ENCODE measurements around the gene KLHL3. TPM values are rescaled to one million over a fixed set of nuclear protein-coding genes. Genes with fewer than 3 reads are reported as not detected.

The KLHL3 gene
- total RNA-seq, 1 donor from 2014 or later, result 7.5 TPM

DNA sequence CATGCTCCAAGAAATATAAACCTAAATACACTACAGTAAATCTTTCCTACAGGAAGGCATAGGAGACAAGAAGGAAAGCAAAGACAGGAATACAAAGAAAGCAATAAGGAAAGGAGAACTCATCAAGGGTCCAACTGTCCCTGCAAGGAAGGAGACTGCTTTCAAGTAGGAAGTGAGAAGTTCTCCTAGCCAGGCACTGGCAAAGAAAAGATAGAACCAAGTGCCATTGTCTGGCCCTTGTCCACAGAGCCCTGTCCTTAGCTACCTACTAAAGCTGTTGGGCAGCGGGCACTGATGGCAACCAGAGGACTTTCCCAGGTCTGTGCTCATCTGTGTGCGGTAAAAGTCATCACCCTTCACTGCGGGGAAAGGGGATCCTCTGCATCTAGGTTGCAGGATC, 108.2 kb downstream of the KLHL3 start:
- intact Hi-C loops (cut with DNase I), result loop anchor here (10.0 kb wide), 5 partner anchors 207 to 707 kb away; partner anchors contain the start of genes CDC25C, FAM53C and NME5
- DNase-seq (ENCODE audit: low spot score in 2 of 2), result no peak
- TF ChIP-seq, protein P1, sequence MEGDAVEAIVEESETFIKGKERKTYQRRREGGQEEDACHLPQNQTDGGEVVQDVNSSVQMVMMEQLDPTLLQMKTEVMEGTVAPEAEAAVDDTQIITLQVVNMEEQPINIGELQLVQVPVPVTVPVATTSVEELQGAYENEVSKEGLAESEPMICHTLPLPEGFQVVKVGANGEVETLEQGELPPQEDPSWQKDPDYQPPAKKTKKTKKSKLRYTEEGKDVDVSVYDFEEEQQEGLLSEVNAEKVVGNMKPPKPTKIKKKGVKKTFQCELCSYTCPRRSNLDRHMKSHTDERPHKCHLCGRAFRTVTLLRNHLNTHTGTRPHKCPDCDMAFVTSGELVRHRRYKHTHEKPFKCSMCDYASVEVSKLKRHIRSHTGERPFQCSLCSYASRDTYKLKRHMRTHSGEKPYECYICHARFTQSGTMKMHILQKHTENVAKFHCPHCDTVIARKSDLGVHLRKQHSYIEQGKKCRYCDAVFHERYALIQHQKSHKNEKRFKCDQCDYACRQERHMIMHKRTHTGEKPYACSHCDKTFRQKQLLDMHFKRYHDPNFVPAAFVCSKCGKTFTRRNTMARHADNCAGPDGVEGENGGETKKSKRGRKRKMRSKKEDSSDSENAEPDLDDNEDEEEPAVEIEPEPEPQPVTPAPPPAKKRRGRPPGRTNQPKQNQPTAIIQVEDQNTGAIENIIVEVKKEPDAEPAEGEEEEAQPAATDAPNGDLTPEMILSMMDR (IDR thresholded peaks at IDR 0.05), result no peak

DNA sequence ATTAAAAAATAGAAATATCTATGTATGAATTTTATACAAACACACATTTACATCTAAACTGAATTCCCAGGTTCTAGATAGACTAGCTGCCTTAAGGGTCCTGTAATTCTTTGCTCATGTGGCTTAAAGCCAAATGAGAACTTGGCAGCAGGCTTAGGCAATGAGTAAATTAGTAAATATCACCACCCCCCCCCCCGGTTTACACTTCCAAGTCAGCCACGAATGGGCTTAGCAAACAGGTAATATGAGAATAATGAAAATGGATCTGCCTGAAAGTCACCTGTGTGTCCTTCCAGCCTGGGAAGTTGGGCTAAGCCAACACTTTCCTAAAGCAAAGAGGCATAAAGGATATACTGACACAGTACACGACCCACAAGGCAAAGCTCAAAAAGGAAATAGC, 108.6 kb downstream of the KLHL3 start:
- intact Hi-C loops (cut with DNase I), result loop anchor here (10.0 kb wide), 5 partner anchors 208 to 708 kb away; partner anchors contain the start of genes CDC25C, FAM53C and NME5
- no peak for DNase-seq (ENCODE audit: low spot score in 2 of 2)

More for the DNA sequence above, 108.2 kb downstream of the KLHL3 start:
- Histone ChIP-seq H3K27ac (no peak overlapping the region), H3K36me3 (no peaks in the 10 kb centered on the region), H3K9me3 (no peaks in the 10 kb centered on the region), H3K4me1 (peaks cover 7 to 28% of the 10 kb centered on the region in 2 donors), H3K27me3 (no peaks in the 10 kb centered on the region), H3K4me3 (no peak overlapping the region)

DNA sequence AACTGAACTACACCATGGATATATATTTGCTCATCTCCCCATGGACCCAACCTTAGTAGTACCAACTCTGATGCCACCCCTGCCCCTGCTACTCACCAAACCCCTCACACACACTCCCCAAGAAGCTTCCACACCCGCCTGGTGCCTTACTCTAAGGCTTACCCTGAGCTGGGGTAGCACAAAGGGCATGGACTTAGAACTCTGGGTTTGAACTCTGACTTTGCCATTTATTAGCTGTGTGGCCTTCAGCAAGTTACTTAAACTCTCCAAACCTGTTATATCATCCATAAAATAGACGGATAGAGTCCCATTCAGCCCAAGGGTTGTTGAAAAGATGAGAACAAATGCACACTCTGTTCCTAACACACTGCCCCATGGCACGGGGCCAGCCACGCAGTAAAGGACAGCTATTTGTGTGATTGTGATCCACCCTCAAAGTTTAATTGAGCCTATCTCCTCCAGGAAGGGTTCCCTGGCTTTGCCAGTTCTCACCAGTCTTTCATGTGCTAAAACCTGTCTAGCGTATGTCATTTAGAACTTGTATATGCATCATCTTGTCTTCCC, 111.0 kb downstream of the KLHL3 start:
- peaks cover 11 to 34% of the 10 kb centered on the region in 2 donors for H3K4me1 ChIP-seq
- H3K27me3 ChIP-seq, result no peaks in the 10 kb centered on the region
- H3K27ac ChIP-seq, result peak overlapping the region; percentile 4 to 24
- intact Hi-C loops (cut with DNase I), result loop anchor here (5.0 to 10.0 kb wide), 6 partner anchors 127 to 710 kb away; partner anchors contain the start of genes CDC25C, FAM53C, HNRNPA0 and NME5
- no peaks in the 10 kb centered on the region for H3K9me3 ChIP-seq
- H3K36me3 ChIP-seq, result no peaks in the 10 kb centered on the region
- DNase-seq (ENCODE audit: low spot score in 2 of 2), result no peak
- H3K4me3 ChIP-seq, result no peak overlapping the region
- TF ChIP-seq, protein P1 (IDR thresholded peaks at IDR 0.05), result no peak

More for the DNA sequence above, 108.6 kb downstream of the KLHL3 start:
- Histone ChIP-seq H3K9me3 (no peaks in the 10 kb centered on the region), H3K4me1 (peaks cover 10 to 31% of the 10 kb centered on the region in 2 donors), H3K4me3 (no peak overlapping the region), H3K27me3 (no peaks in the 10 kb centered on the region), H3K27ac (no peak overlapping the region), H3K36me3 (no peaks in the 10 kb centered on the region)
- TF ChIP-seq, protein P1 (IDR thresholded peaks at IDR 0.05), result no peak

- peak; percentile 79 to 94 for DNase-seq (ENCODE audit: low spot score in 2 of 2)
- H3K27ac ChIP-seq, result peak overlapping the region; percentile 89 to 92
Observed at GRCh38 chr5:137622850-137623249, 113.0 kb downstream of the KLHL3 start.

DNA sequence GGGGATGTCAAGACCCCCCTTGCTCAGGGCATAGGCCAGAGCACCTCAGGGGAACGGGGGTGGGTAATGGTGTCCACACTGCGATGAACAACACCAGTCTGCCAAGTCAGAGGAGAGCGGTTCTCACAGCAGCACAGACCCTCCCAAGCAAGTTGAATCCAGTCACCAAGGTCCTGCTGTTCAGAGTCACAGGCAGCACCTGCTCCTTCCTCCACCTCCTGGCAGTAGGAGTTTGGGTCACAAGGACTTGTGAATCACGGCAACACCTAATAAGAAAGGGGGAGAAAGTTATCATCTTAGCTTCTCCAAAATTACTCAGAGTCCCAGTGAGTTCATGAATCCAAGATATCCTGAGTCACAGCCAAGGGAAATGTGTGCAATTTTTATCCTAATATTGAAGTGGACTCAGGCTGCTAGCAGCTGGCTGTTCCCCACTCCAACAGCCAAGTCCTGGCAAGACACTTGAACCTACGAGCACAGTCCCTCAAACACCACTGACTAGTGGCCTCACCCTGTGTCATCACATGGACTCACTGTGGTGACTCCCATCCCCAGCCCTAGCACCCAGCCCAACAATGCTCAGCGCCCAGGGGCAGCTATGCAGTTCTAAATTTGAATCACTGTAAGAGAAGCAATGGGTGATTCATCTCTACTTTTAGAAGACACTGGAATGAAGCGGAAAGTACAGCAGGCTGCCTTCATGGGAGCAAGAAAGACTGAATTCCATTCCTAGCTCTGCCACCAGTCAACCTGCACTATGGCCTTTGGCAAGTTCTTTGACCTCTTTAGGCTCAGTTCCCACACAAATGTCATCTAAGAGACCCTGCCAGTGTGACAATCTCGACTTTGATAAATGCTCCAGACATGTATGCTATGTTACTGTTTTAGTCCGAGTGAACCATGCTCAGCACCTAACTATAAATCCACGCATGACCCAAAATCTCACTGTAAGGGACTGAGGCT, 113.7 kb downstream of the KLHL3 start:
- no peaks in the 10 kb centered on the region for H3K36me3 ChIP-seq
- peak; percentile 83 to 94 for DNase-seq (ENCODE audit: low spot score in 2 of 2)
- H3K27me3 ChIP-seq, result no peaks in the 10 kb centered on the region
- TF ChIP-seq, protein P1 (IDR thresholded peaks at IDR 0.05), result no peak
- H3K27ac ChIP-seq, result peak overlapping the region; percentile 89 to 92
- no peaks in the 10 kb centered on the region for H3K9me3 ChIP-seq
- intact Hi-C loops (cut with DNase I), result loop anchor here (5.0 to 10.0 kb wide), 6 partner anchors 130 to 713 kb away; partner anchors contain the start of genes CDC25C, FAM53C, HNRNPA0 and NME5
- peaks cover 9 to 43% of the 10 kb centered on the region in 2 donors for H3K4me1 ChIP-seq
- H3K4me3 ChIP-seq, result peak overlapping the region in 1 of 2 donors; percentile 27

More at GRCh38 chr5:137622850-137623249, 113.0 kb downstream of the KLHL3 start:
- no peaks in the 10 kb centered on the region for H3K36me3 ChIP-seq
- intact Hi-C loops (cut with DNase I), result loop anchor here (5.0 to 10.0 kb wide), 6 partner anchors 129 to 712 kb away; partner anchors contain the start of genes CDC25C, FAM53C, HNRNPA0 and NME5
- H3K4me1 ChIP-seq, result peaks cover 9 to 43% of the 10 kb centered on the region in 2 donors
- H3K27me3 ChIP-seq, result no peaks in the 10 kb centered on the region
- peak overlapping the region in 1 of 2 donors; percentile 27 for H3K4me3 ChIP-seq
- H3K9me3 ChIP-seq, result no peaks in the 10 kb centered on the region
- TF ChIP-seq, protein P1 (IDR thresholded peaks at IDR 0.05), result no peak
